OCI-M2 (cell line): ENCODE results near the gene SORCS2.

Experiments used
- DNase-seq: peaks from one replicate; lab custom pipeline; 2025; ENCODE audit not compliant: unreplicated experiment; lab: John Stamatoyannopoulos, UW

SORCS2 gene

DNA sequence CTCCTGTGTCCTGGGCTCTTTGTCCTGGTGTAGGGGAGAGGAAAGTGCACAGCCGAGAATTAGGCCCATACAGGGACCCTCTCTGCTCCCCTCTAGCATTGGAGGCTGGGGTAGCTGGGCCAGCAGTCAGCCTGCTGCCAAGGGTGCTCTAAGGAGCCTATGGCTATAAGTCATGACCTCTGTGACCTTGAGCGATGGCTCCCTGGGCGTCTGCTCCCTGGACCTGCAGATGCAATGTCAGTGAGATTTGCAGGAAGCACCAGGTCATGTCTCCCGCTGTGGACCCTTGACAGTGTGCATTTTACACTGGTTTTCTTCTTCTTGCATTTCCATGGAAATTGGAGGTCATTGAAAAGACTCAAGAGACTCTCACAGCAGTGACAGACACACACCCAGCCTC is 476.5 kb downstream of the SORCS2 start:
- DNase-seq, result no peak

DNA sequence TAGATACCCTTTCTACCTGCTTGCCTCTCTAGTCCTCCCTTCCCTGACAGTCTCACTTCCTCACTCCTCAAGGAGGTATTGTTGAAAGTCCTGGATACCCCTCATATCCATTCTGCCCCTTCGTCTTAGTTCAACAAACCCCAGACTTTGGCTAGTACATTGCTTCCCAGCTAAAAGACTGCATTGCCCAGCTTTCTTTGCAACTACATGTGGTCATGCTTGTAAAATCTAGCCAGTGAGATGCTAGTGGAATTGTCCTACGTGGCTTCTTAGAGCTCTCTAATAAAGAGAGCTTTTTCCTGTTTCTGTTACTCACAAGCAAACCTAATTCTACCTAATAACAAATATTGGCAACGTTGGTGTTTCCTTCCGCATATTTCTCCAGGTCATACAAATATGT is 480.3 kb downstream of the SORCS2 start:
- no peak for DNase-seq

DNA sequence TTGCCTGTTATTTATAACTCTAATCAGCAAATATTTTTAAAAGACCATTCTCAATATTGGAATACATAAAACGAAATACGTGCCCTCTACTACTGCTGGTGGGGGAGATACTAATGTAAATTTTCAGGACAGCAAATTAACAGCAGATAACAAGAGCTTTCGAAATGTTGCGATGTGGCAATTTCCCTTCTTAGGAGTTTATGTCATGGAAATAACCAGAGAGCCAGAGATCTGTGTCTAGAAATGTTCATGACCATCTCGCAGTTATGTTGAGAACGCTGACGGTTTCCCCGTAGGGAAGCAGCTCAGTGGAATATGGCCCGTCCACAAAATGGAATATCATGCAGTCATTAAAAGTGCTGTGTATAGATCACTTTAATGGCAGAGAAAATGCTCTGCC is 480.8 kb downstream of the SORCS2 start:
- no peak for DNase-seq

DNA sequence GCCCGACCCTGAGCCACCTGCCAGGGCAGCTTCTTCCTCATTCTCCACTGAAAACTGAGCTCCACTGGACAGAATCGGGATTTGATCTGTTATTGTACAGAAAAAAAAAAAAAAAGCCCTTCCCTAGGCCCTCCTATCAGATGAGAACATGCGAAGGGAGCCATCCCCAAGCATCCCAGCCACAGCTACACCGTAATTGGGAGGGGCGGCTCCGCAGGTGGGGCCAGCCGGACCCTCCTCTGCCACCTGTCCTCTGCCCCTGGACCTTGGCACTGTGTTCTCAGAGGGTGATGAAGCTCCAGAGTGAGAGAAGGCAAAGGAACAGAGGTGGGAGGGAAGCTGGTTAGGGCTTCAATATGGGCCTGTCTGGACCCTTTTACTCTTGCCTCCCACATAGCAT is 482.4 kb downstream of the SORCS2 start:
- DNase-seq, result no peak

DNA sequence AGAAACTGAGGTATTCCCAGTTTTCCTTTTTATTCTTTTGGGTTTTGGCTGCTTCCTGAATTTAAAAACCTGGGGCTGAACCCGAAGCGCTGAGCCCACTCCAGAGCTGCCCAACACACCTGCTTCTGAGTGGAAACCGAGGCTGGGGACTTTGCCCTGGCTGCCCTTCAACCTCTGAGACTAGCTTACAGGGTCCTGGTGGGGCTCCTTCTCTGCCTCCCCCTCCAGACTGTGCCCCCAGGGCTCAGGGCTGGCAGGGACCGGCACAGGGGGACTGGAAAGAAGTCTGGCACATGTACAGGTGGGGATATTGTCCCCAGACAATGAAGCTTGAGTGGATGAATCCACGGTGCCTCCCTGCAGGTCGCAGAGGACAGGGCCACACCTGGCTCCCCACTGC is 482.8 kb downstream of the SORCS2 start:
- no peak for DNase-seq

DNA sequence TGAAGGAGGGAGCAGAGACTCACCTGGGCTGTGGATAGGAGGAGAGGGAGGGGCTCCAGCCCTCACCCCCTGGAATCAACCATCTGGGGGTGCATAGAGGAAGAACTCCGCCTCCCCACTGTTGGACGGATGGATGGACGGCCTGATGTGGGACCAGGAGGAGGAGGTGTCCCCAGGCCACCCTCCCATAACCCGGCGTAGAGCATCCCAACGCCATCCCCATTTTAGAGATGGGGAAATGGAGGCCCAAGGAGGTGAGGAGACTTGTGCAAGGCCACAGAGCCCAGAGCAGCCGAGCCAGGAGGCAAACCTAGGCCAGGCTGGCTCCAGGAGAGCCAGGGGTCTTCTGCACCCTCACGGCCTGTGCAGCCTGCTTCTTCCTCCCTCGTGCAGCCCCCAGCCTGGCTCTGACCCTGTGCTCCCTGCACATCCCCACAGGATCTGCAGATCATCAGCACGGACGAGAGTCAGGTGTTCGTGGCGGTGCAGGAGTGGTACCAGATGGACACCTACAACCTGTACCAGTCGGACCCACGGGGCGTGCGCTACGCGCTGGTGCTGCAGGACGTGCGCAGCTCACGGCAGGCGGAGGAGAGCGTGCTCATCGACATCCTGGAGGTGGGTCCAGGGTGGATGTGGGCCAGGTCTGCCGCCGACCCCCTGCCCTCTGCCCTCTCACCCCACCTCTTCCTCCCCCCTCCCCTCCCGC is 483.4 kb downstream of the SORCS2 start:
- DNase-seq, result no peak

DNA sequence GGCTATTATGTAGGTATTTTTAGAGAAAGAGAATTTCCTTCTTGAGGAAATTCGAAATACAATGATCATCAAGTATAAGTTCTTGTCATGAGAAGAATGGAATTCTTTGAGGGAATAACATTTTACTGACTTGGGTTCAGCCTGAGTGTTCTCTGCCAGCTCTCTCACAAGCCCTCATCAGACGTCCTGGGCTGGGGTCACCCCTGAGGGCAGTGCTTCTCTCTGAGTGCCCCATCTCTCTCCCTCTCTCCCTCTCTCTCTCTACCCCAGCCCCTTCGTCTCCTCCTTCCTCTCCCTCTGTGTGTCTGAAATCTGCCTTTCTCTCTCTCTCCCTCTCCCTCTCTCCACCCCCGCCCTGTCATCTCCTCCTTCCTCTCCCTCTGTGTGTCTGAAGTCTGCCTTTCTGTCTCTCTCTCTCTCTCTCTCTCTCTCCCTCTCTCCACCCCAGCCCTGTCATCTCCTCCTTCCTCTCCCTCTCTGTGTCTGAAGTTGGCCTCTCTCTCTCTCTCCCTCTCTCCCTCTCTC is 484.1 kb downstream of the SORCS2 start:
- no peak for DNase-seq

DNA sequence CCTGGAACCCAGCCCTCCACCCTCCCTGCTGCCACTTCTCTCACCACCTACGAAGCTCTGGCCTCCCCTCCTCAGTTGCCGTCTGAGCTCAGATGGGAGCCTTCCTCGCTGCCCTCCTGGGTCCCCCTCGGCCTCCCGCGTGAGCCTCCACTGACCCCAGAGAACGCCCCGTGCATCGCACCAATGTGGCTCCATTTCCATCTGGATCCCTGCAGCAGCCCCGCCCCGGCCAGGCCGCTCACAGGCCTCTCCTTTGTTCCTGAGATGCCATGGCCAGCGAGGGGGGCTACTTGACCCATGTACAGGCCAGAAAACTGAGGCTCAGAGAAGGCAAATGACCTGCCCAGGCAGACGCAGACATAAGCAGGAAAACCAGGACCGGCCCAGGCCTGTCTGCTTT is 484.7 kb downstream of the SORCS2 start:
- no peak for DNase-seq

DNA sequence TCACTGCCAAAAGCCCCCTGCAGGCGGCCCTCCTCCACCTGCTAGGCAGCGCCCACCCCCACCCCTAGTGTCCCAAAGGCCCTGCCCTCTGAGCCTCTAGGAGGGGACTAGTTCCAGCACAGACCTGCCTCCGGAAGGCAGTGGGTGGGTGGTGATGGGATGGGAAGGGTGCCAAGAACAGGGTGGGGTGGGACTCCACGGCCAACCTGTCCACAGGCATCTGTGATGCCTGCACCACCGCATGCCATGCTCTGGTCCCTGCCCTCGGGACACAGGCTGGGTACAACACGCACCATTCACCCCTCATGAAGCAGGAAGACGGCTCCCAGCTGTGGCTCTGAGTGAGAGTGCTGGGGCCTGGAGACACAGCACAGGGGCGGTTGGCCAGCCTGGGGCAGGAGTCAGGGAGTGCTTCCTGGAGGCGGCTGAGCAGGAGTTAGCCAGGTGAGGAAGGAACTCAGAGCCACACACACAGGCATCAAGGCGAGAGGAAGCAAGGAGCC is 485.5 kb downstream of the SORCS2 start:
- DNase-seq, result no peak

DNA sequence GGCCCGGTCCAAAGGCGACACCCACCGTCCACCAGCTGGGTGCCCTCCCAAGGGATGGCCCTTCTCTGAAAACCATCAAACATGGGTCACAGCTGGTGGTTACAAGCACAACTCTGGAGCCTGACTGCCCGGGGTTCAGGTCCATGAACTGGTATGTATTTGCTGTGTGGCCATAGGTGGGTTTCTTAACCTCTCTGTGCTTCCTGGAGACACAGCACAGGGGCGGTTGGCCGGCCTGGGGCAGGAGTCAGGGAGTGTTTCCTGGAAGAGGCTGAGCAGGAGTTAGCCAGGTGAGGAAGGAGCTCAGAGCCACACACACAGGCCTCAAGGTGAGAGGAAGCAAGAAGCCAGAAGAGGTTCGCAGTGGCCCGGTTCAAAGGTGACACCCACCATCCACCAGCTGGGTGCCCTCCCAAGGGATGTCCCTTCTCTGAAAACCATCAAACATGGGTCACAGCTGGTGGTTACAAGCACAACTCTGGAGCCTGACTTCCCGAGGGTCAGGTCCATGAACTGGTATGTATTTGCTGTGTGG is 486.0 kb downstream of the SORCS2 start:
- DNase-seq, result no peak

DNA sequence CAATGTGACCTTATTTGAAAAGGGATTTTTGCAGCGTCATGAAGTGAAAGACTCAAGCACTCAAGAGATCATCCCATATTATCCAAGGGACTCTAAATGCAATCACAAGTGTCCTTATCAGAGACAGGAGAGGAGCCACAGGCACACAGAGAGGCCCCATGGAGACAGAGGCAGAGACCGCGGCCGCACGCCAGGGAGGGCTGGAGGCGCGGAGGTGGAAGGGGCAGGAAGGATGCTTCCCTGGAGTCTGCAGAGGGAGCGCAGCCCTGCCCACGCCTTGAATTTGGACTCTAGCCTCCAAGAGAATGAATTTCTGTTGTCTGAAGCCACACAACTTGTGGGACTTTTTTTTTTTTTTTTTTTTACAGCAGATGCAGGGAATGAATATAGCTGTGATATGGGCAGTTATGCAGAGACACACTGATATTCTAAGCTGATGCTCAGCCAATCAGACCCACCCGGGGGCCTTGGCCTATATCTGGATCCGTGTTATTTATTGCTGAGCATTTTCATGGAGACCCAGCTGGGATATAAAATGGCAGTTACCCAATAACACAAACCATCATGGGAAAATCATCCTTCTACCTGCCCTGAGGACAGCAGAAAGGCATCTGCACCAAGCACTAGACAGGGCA is 487.2 kb downstream of the SORCS2 start:
- DNase-seq, result no peak

DNA sequence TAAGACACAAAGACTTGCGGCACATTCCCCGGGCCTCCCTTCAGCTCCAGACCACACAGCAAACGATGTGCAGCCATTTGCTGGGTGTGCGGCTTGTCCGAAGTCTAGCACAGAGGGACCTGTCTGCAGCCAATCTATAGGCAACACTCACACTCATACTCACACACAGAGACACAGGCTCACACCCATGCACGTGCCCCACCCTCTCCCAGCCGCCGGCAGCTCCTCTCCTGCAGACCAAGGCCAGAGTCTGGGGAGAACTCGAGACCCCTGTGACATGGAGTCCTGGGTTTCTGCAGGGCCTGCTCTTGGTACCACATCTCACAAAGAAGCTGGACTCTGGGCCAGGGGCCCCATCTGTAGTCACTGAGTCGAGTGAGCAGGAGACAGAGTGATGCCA is 487.8 kb downstream of the SORCS2 start:
- DNase-seq, result no peak

DNA sequence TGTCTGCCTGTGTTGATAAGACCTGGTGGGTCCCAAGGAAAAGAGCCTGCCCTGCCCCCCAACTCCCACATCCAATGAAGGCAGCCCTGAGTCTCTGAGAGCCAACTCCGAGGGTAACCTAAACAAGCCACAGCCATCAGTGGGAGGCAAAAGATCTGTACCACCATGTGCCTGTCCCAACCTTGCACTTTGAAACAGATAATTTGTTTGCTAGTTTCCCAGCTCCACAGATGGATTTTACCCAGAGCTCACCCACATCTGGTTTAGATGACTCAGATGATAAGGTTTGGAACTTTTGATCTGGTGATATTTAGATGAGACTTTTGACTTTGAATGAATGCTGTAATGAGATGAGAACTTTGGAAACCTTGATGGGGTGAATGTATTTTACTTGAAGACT is 488.4 kb downstream of the SORCS2 start:
- no peak for DNase-seq

DNA sequence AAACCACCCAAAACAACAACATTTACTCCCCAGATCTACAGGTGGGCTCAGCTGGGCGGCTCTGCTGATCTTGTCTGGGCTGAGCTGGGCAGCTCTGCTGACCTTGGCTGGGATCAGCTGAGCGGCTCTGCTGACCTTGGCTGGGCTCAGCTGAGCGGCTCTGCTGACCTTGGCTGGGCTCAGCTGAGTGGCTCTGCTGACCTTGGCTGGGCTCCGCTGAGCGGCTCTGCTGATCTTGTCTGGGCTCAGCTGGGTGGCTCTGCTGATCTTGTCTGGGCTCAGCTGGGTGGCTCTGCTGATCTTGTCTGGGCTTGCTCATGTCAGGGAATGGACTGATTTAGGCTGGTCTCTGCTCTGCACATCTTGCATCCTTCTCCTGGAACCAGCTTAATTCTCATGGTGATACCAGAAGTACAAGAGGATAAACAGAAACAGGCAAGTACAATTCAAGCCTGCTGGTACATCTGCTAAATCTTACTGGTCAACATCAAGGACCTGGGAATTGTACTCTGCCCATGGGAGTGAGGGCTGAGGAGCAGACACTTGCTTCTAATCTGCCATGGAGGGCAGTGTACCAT is 490.9 kb downstream of the SORCS2 start:
- no peak for DNase-seq

DNA sequence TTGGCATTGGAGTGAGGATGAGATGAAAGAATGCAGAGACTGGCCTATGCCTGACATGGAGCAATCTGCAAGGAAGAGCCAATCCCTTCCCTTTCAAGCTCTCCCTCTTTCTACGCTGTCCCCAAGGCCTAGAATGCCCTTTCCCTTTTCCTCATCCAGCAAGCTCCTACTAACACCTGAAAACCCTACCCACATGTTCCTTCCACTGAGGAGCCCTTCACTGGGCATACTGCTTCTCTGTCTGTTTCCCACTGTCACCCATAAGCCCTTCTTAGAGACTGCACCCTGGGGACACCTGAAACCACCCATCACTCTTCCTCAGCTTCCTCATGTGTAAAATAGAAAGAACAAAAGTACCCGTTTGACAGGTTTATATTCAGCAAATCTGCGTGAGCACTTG is 492.0 kb downstream of the SORCS2 start:
- no peak for DNase-seq

DNA sequence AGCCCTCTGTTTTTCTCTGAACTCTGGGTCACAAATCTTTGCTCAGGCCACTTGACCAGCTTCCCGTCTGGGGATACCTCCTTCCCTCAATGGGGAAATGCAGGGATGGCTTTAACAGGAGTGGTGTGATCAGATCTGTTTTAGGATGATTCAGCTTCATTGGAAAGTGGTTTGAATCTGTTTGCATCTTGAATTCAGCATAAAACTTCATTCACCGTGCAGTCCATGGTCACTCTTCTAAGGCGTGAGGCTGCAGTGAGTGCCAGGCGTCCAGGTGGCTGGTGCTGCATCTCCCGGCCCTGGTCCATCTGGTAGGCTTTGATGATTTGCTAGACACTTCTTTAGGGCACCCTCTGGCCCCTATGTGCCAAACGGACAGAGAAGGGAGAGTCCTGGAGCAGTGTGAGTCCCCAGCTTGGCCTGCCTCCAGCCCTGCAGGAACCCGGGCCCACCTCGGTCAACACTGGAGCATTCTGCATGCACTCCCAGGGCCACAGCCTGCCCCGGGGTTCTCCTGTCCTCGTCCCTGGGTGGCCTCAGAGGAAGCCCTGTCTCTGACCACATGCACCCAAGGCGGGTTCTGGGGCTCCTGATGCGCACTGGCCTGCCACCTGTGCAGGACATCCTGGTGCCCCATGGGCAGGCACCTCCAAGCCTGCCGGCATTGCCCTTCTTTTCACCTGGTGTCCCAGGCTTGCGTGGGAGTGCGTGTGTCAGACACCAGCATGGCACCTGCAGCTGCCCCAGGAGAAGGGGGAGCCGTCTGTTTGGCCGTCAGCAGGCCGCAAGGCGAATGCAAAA is 493.9 kb downstream of the SORCS2 start:
- DNase-seq, result no peak

DNA sequence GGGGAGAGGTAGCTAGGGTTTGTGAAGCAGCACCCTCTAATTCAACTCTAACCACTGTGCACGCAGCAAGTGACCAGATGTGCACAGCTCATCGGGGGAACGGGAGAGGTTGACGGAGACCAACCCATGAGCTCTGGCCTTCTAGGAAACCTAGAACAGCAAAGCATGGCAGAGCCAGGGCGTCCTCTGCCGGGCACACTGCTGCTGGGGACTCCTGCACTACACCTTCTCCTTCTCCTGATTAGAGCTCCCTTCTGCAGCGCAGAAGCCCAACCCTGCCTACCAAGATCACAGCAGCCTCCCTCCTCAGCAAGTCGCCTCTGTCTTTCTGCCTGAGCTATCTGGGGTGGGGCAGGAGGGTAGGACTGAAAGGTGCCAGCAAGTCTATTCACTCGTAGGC is 494.7 kb downstream of the SORCS2 start:
- no peak for DNase-seq

DNA sequence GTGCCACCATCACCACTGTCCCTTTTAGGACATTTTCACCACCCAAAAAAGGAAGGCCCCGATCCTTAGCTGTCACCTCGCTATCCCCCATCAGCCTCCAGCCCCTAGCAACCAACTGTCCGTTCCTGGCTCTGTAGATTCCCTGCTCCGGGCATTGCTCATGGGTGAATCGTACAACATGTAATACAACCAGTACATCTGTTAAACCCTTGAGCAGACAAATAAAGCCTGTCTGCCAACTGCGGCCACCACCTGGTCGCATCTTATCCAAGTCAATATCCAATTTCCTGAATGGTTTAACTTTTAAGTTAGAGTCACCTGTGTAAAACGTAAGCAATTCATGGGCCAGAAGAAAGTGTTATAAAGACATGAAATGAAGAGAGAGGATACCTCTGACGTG is 495.5 kb downstream of the SORCS2 start:
- no peak for DNase-seq

DNA sequence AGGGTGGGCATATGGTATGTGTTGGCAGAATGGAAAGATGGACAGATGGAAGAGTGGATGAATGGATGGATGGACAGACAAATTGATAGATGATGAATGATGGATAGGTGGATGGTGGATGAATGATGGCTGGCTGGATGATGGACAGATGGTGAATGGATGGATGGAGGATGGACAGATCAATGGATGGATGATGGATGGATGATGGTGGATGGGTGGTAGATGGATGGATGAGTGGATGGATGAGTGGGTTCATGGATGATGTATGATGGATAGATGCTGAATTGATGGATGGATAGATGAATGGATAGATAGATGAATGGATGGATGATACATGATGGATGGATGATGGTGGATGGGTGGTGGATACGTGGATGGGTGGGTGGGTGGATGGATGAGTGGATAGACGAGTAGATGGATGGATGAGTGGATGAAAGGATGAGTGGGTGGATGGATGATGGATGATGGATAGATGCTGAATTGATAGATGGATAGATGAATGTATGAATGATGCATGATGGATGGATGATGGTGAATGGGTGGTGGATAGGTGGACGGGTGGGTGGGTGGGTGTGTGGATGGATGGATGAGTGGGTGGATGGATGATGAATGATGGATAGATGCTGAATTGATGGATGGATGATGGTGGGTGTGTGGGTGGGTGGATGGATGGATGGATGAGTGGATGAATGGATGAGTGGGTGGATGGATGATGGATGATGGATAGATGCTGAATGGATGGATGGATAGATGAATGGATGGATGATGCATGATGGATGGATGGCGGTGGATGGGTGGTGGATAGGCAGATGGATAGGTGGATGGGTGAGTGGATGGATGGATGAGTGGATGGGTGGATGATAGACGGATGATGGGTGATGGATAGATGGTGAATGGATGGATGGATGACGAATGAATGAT is 497.7 kb downstream of the SORCS2 start:
- no peak for DNase-seq

DNA sequence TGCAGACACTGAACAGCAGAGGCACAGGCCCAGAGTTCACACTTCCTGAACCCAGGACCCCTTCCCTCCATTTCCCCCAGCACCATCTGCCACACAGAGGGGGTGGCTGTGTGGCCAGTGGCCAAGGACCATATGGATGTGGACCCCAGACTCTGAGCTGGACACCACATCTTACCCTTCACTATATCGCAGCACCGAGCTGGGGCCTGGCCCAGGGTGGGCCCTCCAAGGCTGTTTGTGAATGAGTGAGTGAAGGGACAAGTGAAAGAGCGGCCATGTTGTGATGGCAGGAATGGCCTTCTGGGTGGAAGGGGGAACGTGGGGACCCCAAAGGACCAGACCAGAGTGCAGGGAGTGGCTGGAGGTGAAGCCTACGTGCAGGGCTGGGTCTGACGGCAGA is 498.7 kb downstream of the SORCS2 start:
- no peak for DNase-seq
